CD8-positive, alpha-beta memory T cell (primary cell): ENCODE data around the gene CLSTN3. TPM values are rescaled to one million over a fixed set of nuclear protein-coding genes. Genes with fewer than 3 reads are reported as not detected.
"Not testable (repeated sequence)": the region's sequence is repeated elsewhere in the genome, so short reads cannot be mapped to it uniquely, and the experiment has no call there.

Experiments used
- CTCF ChIA-PET: fragments of 350-600 bp; sonication (Branson Sonifier 250); formaldehyde crosslinking; loops from one replicate; lab custom pipeline; 2021; ENCODE audit warnings: antibody characterized with exemption; lab: Charles Lee
- POLR2A ChIA-PET: fragments of 350-600 bp; sonication (Branson Sonifier 250); formaldehyde crosslinking; loops from one replicate; lab custom pipeline; 2021; ENCODE audit warnings: antibody characterized with exemption; lab: Charles Lee
- DNase-seq, 5 donors: peaks; one replicate each; pipeline versions ENCODE4 v3.0.0 to v3.0.0-alpha.2; 2020 to 2022; ENCODE audit warnings: mixed read lengths in 1 of 5
- H3K27ac ChIP-seq: one replicate; pipeline ENCODE4 v1.7.0; 2013; ENCODE audit warnings: low read depth, mild to moderate bottlenecking, low read length, moderate library complexity
- H3K27me3 ChIP-seq: 2 replicates; pipeline ENCODE4 v1.7.0; 2013; ENCODE audit warnings: low read length, mild to moderate bottlenecking; ENCODE audit not compliant: insufficient read depth, poor library complexity, severe bottlenecking
- H3K36me3 ChIP-seq: 2 replicates; pipeline ENCODE4 v1.7.0; 2013; ENCODE audit warnings: mild to moderate bottlenecking, low read length, moderate library complexity; ENCODE audit not compliant: insufficient read depth
- H3K4me1 ChIP-seq: 2 replicates; pipeline ENCODE4 v1.7.0; 2013; ENCODE audit warnings: mild to moderate bottlenecking, low read length, moderate library complexity; ENCODE audit not compliant: insufficient read depth
- H3K4me3 ChIP-seq: 2 replicates; pipeline ENCODE4 v1.7.0; 2013; ENCODE audit warnings: mild to moderate bottlenecking, low read length
- H3K9me3 ChIP-seq: 2 replicates; pipeline ENCODE4 v1.7.0; 2013; ENCODE audit warnings: mild to moderate bottlenecking, low read length
- H3K27ac Mint-ChIP-seq, 8 donors: one replicate each; pipeline ENCODE4 v1.8.0; 2020 to 2021; ENCODE audit warnings: mixed read lengths in 8 of 8, mild to moderate bottlenecking in 6 of 8, inconsistent platforms in 3 of 8, moderate library complexity in 3 of 8
- H3K27me3 Mint-ChIP-seq, 2 donors: one replicate each; pipeline ENCODE4 v1.8.0; 2020 to 2021; ENCODE audit warnings: mixed read lengths in 2 of 2, mild to moderate bottlenecking in 1 of 2, moderate library complexity in 1 of 2
- H3K36me3 Mint-ChIP-seq, 3 donors: one replicate each; pipeline ENCODE4 v1.8.0; 2020 to 2021; ENCODE audit warnings: mixed read lengths in 3 of 3, inconsistent platforms in 1 of 3, mild to moderate bottlenecking in 1 of 3
- H3K4me1 Mint-ChIP-seq, 3 donors: one replicate each; pipeline ENCODE4 v1.8.0; 2020 to 2021; ENCODE audit warnings: mixed read lengths in 3 of 3, inconsistent platforms in 1 of 3, mild to moderate bottlenecking in 1 of 3
- H3K4me3 Mint-ChIP-seq, 7 donors: one replicate each; pipeline ENCODE4 v1.8.0; 2020 to 2021; ENCODE audit warnings: mixed read lengths in 7 of 7, mild to moderate bottlenecking in 6 of 7, moderate library complexity in 4 of 7, inconsistent platforms in 2 of 7
- H3K9me3 Mint-ChIP-seq, 5 donors: one replicate each; pipeline ENCODE4 v1.8.0; 2020 to 2022; ENCODE audit warnings: mixed read lengths in 5 of 5, mild to moderate bottlenecking in 3 of 5, moderate library complexity in 2 of 5, inconsistent platforms in 1 of 5
- polyA plus RNA-seq: library from polyadenylated mRNA; unstranded; fragments of 300-500 nt; fragmentation: Illumina TruSeq; gene quantifications from one replicate; pipeline ENCODE4 v1.2.3, GENCODE V29; 2021
- total RNA-seq, 2 experiments: library from RNA; stranded (reverse); gene quantifications; one replicate each; pipeline ENCODE4 v1.2.3, GENCODE V29; 2021

The CLSTN3 gene
- total and polyA plus RNA-seq, 3 experiments from 2014 or later = 7.7 to 17.7 (median 16.5) TPM

GRCh38 chr12:7162691-7163114 is 32.5 kb downstream of the CLSTN3 start:
- Mint-ChIP-seq H3K27ac (no peak overlapping the region), H3K27me3 (peaks cover 27 to 44% of the 10 kb centered on the region in 2 donors), H3K36me3 (peaks cover 3 to 12% (median 7%) of the 10 kb centered on the region in 3 donors), H3K9me3 (peaks cover 0 to 2% (median 1%) of the 10 kb centered on the region in 5 donors), H3K4me3 (peak overlapping the region in 5 of 7 donors; percentile 4 to 54 (median 46)), H3K4me1 (peaks cover 8 to 12% (median 8%) of the 10 kb centered on the region in 3 donors)
- no peak overlapping the region for H3K4me3 ChIP-seq
- H3K9me3 ChIP-seq = no peaks in the 10 kb centered on the region
- POLR2A ChIA-PET = no interaction called here
- CTCF ChIA-PET = interaction anchor here (1.4 kb wide), 1 partner anchor 18 kb away, joined by 4 read pairs; no protein-coding TSS in a partner anchor
- H3K36me3 ChIP-seq = no peaks in the 10 kb centered on the region
- peaks cover 7% of the 10 kb centered on the region for H3K27me3 ChIP-seq
- peaks cover 11% of the 10 kb centered on the region for H3K4me1 ChIP-seq
- DNase-seq = peak in 1 of 5 donors; percentile 16
- H3K27ac ChIP-seq = no peak overlapping the region

DNA sequence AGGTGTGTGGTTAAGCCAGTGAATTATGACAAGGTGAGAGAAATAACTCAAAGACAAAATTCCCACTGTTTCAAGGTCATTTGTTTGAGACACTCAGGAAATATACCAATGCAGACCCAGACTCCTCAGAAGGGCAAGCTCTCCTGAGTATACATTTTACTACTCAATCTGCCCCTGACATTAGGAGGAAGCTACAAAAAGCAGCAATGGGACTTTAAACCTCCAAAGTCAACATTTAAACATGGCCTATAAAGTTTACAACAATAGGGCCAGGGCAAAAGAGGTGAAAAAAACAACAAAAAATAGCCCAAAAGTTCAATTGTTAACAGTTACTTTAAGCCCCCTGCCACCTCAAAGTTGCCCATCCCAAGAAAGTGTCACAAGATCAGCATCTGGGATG is 39.8 kb downstream of the CLSTN3 start:
- no peaks in the 10 kb centered on the region for H3K9me3 ChIP-seq
- peaks cover 11 to 30% (median 25%) of the 10 kb centered on the region in 5 donors for H3K9me3 Mint-ChIP-seq
- no peaks in the 10 kb centered on the region for H3K4me1 Mint-ChIP-seq
- peaks cover 0 to 17% (median 1%) of the 10 kb centered on the region in 3 donors for H3K36me3 Mint-ChIP-seq
- H3K27ac Mint-ChIP-seq = peak overlapping the region in 1 of 8 donors; percentile 44
- no peaks in the 10 kb centered on the region for H3K36me3 ChIP-seq
- H3K4me3 ChIP-seq = no peak overlapping the region
- H3K27me3 ChIP-seq = peaks cover 6% of the 10 kb centered on the region
- POLR2A ChIA-PET = no interaction called here
- peaks cover 14 to 62% of the 10 kb centered on the region in 2 donors for H3K27me3 Mint-ChIP-seq
- no peak overlapping the region for H3K4me3 Mint-ChIP-seq
- no peak for DNase-seq
- H3K27ac ChIP-seq = no peak overlapping the region
- no peaks in the 10 kb centered on the region for H3K4me1 ChIP-seq
- CTCF ChIA-PET = no interaction called here

GRCh38 chr12:7171854-7172253 is 41.7 kb downstream of the CLSTN3 start:
- H3K27ac Mint-ChIP-seq = no peak overlapping the region
- H3K4me3 Mint-ChIP-seq = no peak overlapping the region

DNA sequence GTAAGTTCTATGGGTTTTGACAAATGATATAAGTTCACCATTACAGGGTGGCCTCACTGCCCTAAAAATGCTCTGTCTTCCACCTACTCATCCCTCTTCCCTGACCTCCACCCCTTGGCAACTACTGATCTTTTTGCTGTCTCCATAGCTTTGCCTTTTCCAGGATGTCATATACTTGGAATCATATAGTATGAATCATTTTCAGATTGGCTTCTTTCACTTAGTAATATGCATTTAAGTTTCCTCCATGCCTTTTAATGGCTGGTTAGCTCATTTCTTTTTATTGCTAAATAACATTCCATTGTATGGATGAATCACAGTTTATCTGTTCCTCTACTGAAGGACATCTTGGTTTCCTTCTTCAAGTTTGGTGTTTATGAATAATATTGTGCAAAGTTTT is 45.3 kb downstream of the CLSTN3 start:
- Histone ChIP-seq H3K9me3 (no peaks in the 10 kb centered on the region), H3K4me1 (no peaks in the 10 kb centered on the region), H3K4me3 (no peak overlapping the region), H3K27ac (no peak overlapping the region), H3K27me3 (peaks cover 10% of the 10 kb centered on the region), H3K36me3 (no peaks in the 10 kb centered on the region)
- Mint-ChIP-seq H3K9me3 (peaks cover 7 to 15% (median 10%) of the 10 kb centered on the region in 5 donors), H3K36me3 (peaks cover 0 to 1% (median 0%) of the 10 kb centered on the region in 3 donors), H3K4me3 (no peak overlapping the region), H3K4me1 (no peaks in the 10 kb centered on the region), H3K27me3 (peaks cover 18 to 69% of the 10 kb centered on the region in 2 donors), H3K27ac (no peak overlapping the region)
- DNase-seq = no peak
- POLR2A ChIA-PET = no interaction called here
- CTCF ChIA-PET = no interaction called here

More at GRCh38 chr12:7171854-7172253, 41.7 kb downstream of the CLSTN3 start:
- DNase-seq = no peak
- H3K9me3 ChIP-seq = no peaks in the 10 kb centered on the region
- no peaks in the 10 kb centered on the region for H3K4me1 ChIP-seq
- H3K27ac ChIP-seq = no peak overlapping the region
- no peak overlapping the region for H3K4me3 ChIP-seq
- no peaks in the 10 kb centered on the region for H3K4me1 Mint-ChIP-seq
- ChIA-PET CTCF (interaction anchor here (1.4 kb wide), 1 partner anchor 17 kb away, joined by 3 read pairs; the partner anchor contains the start of gene PEX5), POLR2A (no interaction called here)
- H3K27me3 Mint-ChIP-seq = peaks cover 18 to 62% of the 10 kb centered on the region in 2 donors
- H3K36me3 ChIP-seq = no peaks in the 10 kb centered on the region
- peaks cover 6% of the 10 kb centered on the region for H3K27me3 ChIP-seq
- peaks cover 0 to 17% (median 1%) of the 10 kb centered on the region in 3 donors for H3K36me3 Mint-ChIP-seq
- peaks cover 11 to 34% (median 25%) of the 10 kb centered on the region in 5 donors for H3K9me3 Mint-ChIP-seq

GRCh38 chr12:7176595-7176994 is 46.4 kb downstream of the CLSTN3 start:
- Histone ChIP-seq H3K36me3 (no peaks in the 10 kb centered on the region), H3K27me3 (peaks cover 10% of the 10 kb centered on the region), H3K27ac (no peak overlapping the region), H3K4me1 (no peaks in the 10 kb centered on the region), H3K9me3 (no peaks in the 10 kb centered on the region), H3K4me3 (no peak overlapping the region)
- H3K4me3 Mint-ChIP-seq = no peak overlapping the region
- no peak for DNase-seq
- ChIA-PET POLR2A (no interaction called here), CTCF (no interaction called here)
- H3K27ac Mint-ChIP-seq = no peak overlapping the region
- H3K27me3 Mint-ChIP-seq = peaks cover 23 to 68% of the 10 kb centered on the region in 2 donors
- peaks cover 0 to 3% (median 1%) of the 10 kb centered on the region in 3 donors for H3K36me3 Mint-ChIP-seq
- peaks cover 0 to 8% (median 4%) of the 10 kb centered on the region in 5 donors for H3K9me3 Mint-ChIP-seq
- no peaks in the 10 kb centered on the region for H3K4me1 Mint-ChIP-seq

GRCh38 chr12:7178481-7178880 is 48.3 kb downstream of the CLSTN3 start:
- peaks cover 10% of the 10 kb centered on the region for H3K27me3 ChIP-seq
- peaks cover 0 to 3% (median 1%) of the 10 kb centered on the region in 3 donors for H3K36me3 Mint-ChIP-seq
- no peaks in the 10 kb centered on the region for H3K4me1 Mint-ChIP-seq
- H3K4me1 ChIP-seq = no peaks in the 10 kb centered on the region
- DNase-seq = no peak
- no peak overlapping the region for H3K4me3 ChIP-seq
- peaks cover 0 to 4% (median 3%) of the 10 kb centered on the region in 5 donors for H3K9me3 Mint-ChIP-seq
- H3K36me3 ChIP-seq = no peaks in the 10 kb centered on the region
- no peaks in the 10 kb centered on the region for H3K9me3 ChIP-seq
- peaks cover 27 to 69% of the 10 kb centered on the region in 2 donors for H3K27me3 Mint-ChIP-seq
- no peak overlapping the region for H3K27ac Mint-ChIP-seq
- POLR2A ChIA-PET = no interaction called here
- no peak overlapping the region for H3K4me3 Mint-ChIP-seq
- CTCF ChIA-PET = no interaction called here
- no peak overlapping the region for H3K27ac ChIP-seq

- Histone ChIP-seq H3K36me3 (no peaks in the 10 kb centered on the region), H3K4me3 (no peak overlapping the region), H3K27me3 (peaks cover 5% of the 10 kb centered on the region), H3K4me1 (no peaks in the 10 kb centered on the region), H3K27ac (no peak overlapping the region), H3K9me3 (no peaks in the 10 kb centered on the region)
- H3K4me1 Mint-ChIP-seq = no peaks in the 10 kb centered on the region
- POLR2A ChIA-PET = no interaction called here
- no peak for DNase-seq
- no peak overlapping the region for H3K27ac Mint-ChIP-seq
- peaks cover 0 to 3% (median 0%) of the 10 kb centered on the region in 3 donors for H3K36me3 Mint-ChIP-seq
- H3K27me3 Mint-ChIP-seq = peaks cover 20 to 52% of the 10 kb centered on the region in 2 donors
- H3K9me3 Mint-ChIP-seq = peaks cover 0 to 4% (median 3%) of the 10 kb centered on the region in 5 donors
- CTCF ChIA-PET = interaction anchor here (0.8 kb wide), 1 partner anchor 39 kb away, joined by 3 read pairs; no protein-coding TSS in a partner anchor
- no peak overlapping the region for H3K4me3 Mint-ChIP-seq
These were observed 50.5 kb downstream of the CLSTN3 start for GRCh38 chr12:7180685-7181084.

DNA sequence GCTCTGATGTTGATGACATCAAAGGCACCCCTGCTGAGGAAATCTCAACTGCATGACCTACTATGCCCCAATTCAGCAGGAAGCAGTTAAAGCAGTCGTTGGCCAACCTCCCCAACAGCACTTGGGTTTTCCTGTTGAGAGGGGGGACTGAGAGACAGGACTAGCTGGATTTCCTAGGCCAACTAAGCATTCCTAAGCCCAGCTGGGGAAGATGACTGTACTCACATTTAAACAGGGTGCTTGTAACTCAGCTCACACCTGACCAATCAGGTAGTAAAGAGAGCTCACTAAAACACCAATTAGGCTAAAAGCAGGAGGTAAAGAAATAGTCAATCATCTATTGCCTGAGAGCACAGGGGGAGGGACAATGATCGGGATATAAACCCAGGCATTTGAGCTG is 55.9 kb downstream of the CLSTN3 start:
- H3K9me3 ChIP-seq, H3K27ac ChIP-seq, H3K9me3 Mint-ChIP-seq, H3K4me3 ChIP-seq, H3K27ac Mint-ChIP-seq, DNase-seq, H3K4me3 Mint-ChIP-seq, H3K27me3 ChIP-seq, CTCF ChIA-PET, H3K36me3 ChIP-seq, H3K36me3 Mint-ChIP-seq: not testable (repeated sequence)
- Mint-ChIP-seq H3K4me1 (peaks cover 21 to 23% (median 21%) of the 10 kb centered on the region in 3 donors), H3K27me3 (peaks cover 5 to 14% of the 10 kb centered on the region in 2 donors)
- POLR2A ChIA-PET = interaction anchor here (0.6 kb wide), 1 partner anchor 22 kb away, joined by 3 read pairs; no protein-coding TSS in a partner anchor
- H3K4me1 ChIP-seq = peaks cover 25% of the 10 kb centered on the region
